Head of caudate nucleus (tissue), 42 donors: Measurements from ENCODE around the gene NCF4.
A peak's percentile ranks its signal among the peaks of the same experiment; 100 is the strongest.

Experiments
- DNase-seq, 42 donors: peaks; one replicate each; pipeline versions ENCODE4 v3.0.0 to v3.0.0-alpha.2; 2020 to 2021; ENCODE audit warnings: mixed read lengths in 7 of 42
- intact Hi-C: fragments of 100-400 bp; cut with DNase I; formaldehyde crosslinking; loops from one replicate; pipeline ENCODE4 v1.15.0; 2022

NCF4 gene

GRCh38 chr22:36860821-36861659 lies at the start of gene NCF4:
NCF4 (plus strand) TSS chr22:36861006; CDS start chr22:36861172, 166 bp downstream.
- intact Hi-C loops = no loop called here
- DNase-seq = peak; percentile 14 to 83 (median 52)

GRCh38 chr22:36811094-36811800 lies 49.6 kb upstream of the NCF4 start:
- no peak for DNase-seq
- intact Hi-C loops = no loop called here

GRCh38 chr22:36814801-36815200 lies 46.0 kb upstream of the NCF4 start:
- intact Hi-C loops = no loop called here
- DNase-seq = no peak

- intact Hi-C loops = no loop called here
- no peak for DNase-seq
These were observed 45.1 kb upstream of the NCF4 start for GRCh38 chr22:36815558-36816338.

GRCh38 chr22:36816339-36816635 lies 44.5 kb upstream of the NCF4 start:
- DNase-seq = no peak
- intact Hi-C loops = no loop called here

- DNase-seq = peak in 8 of 42 donors; percentile 3 to 38 (median 9)
These were observed 43.9 kb upstream of the NCF4 start, which contains the start of gene PVALB for GRCh38 chr22:36816636-36817524. PVALB (minus strand) TSS chr22:36817035; CDS start chr22:36817005, 30 bp downstream.

GRCh38 chr22:36817525-36817848 lies 43.3 kb upstream of the NCF4 start:
- no peak for DNase-seq
- intact Hi-C loops = no loop called here

More at GRCh38 chr22:36816636-36817524, 43.9 kb upstream of the NCF4 start, which contains the start of gene PVALB:
- intact Hi-C loops = no loop called here

- intact Hi-C loops = no loop called here
- no peak for DNase-seq
These were observed 42.7 kb upstream of the NCF4 start for GRCh38 chr22:36818010-36818642.

- intact Hi-C loops = no loop called here
These were observed 41.7 kb upstream of the NCF4 start for GRCh38 chr22:36819112-36819511.

GRCh38 chr22:36822581-36822980 lies 38.2 kb upstream of the NCF4 start:
- DNase-seq = no peak
- intact Hi-C loops = no loop called here

More at GRCh38 chr22:36819112-36819511, 41.7 kb upstream of the NCF4 start:
- no peak for DNase-seq

GRCh38 chr22:36823186-36823839 lies 37.5 kb upstream of the NCF4 start:
- intact Hi-C loops = no loop called here
- DNase-seq = no peak

- no peak for DNase-seq
- intact Hi-C loops = no loop called here
These were observed 36.2 kb upstream of the NCF4 start for GRCh38 chr22:36824655-36825054.

GRCh38 chr22:36826262-36826661 lies 34.5 kb upstream of the NCF4 start:
- no peak for DNase-seq
- intact Hi-C loops = no loop called here

- intact Hi-C loops = no loop called here
- DNase-seq = no peak
These were observed 32.0 kb upstream of the NCF4 start for GRCh38 chr22:36828815-36829214.

GRCh38 chr22:36829370-36830002 lies 31.3 kb upstream of the NCF4 start:
- DNase-seq = no peak
- intact Hi-C loops = no loop called here

- DNase-seq = no peak
- intact Hi-C loops = no loop called here
These were observed 30.2 kb upstream of the NCF4 start for GRCh38 chr22:36830601-36831000.

- no peak for DNase-seq
- intact Hi-C loops = no loop called here
These were observed 29.6 kb upstream of the NCF4 start for GRCh38 chr22:36831206-36831605.
